Glutamatergic neuron (in vitro differentiated cells): Measurements from ENCODE around the gene SIGLEC11. TPM values are rescaled to one million over a fixed set of nuclear protein-coding genes. Genes with fewer than 3 reads are reported as not detected.
"Not testable (repeated sequence)": the region's sequence is repeated elsewhere in the genome, so short reads cannot be mapped to it uniquely, and the experiment has no call there.

Source experiments
- DNase-seq: peaks from one replicate; pipeline ENCODE4 v3.0.0; 2022
- H3K27ac Mint-ChIP-seq: one replicate; pipeline ENCODE4 v1.8.0; 2020; ENCODE audit warnings: mild to moderate bottlenecking, mixed read lengths, inconsistent platforms; ENCODE audit not compliant: unreplicated experiment
- H3K27me3 Mint-ChIP-seq: one replicate; pipeline ENCODE4 v1.8.0; 2020; ENCODE audit warnings: mild to moderate bottlenecking, moderate library complexity, mixed read lengths, inconsistent platforms; ENCODE audit not compliant: unreplicated experiment
- H3K36me3 Mint-ChIP-seq: one replicate; pipeline ENCODE4 v1.8.0; 2020; ENCODE audit warnings: mild to moderate bottlenecking, mixed read lengths, inconsistent platforms; ENCODE audit not compliant: unreplicated experiment
- H3K4me1 Mint-ChIP-seq: one replicate; pipeline ENCODE4 v1.8.0; 2020; ENCODE audit warnings: mild to moderate bottlenecking, low read depth, mixed read lengths, inconsistent platforms; ENCODE audit not compliant: unreplicated experiment
- H3K4me3 Mint-ChIP-seq: one replicate; pipeline ENCODE4 v1.8.0; 2020; ENCODE audit warnings: mild to moderate bottlenecking, mixed read lengths, inconsistent platforms; ENCODE audit not compliant: unreplicated experiment
- H3K9me3 Mint-ChIP-seq: one replicate; pipeline ENCODE4 v1.8.0; 2020; ENCODE audit warnings: mild to moderate bottlenecking, moderate library complexity, mixed read lengths, inconsistent platforms; ENCODE audit not compliant: unreplicated experiment
- total RNA-seq: library from RNA; stranded (reverse); fragmentation: NEBNext Ultra II Directional; extraction: Animal tissue kit (Norgen Biotek cat#: 25700); gene quantifications from one replicate; pipeline ENCODE4 v1.2.1, GENCODE V29; 2021; ENCODE audit not compliant: unreplicated experiment
- TF ChIP-seq, protein P1 (sequence below): fragments of 200-600 bp; sonication (generic); IDR thresholded peaks from one replicate; pipeline ENCODE4 v1.5.0; 2021; ENCODE audit not compliant: partially characterized antibody, unreplicated experiment

Gene SIGLEC11
- total RNA-seq, 1 donor from 2014 or later, result not detected

DNA sequence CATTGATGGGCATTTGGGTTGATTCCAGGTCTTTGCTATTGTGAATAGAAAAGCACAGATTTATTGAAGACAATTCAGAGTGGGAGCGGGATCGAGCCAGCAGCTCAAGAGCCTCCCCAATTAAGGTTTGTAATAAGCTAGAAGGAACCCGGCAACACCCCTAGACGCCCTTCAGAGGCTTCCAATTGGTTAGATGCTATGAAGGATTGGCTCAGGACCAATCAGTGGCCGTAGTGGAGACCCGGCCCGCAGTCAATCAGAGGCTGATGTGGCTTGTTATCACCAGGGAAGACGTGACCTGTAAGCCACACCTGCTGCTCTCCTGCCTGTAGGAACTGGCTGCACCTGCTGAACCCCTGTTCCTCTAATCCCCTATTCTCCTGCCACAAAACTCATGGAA is 14.6 kb downstream of the SIGLEC11 start:
- no peaks in the 10 kb centered on the region for H3K9me3 Mint-ChIP-seq
- no peaks in the 10 kb centered on the region for H3K4me1 Mint-ChIP-seq
- H3K4me3 Mint-ChIP-seq, result no peak overlapping the region
- H3K27me3 Mint-ChIP-seq, result peaks cover 3% of the 10 kb centered on the region
- no peaks in the 10 kb centered on the region for H3K36me3 Mint-ChIP-seq
- DNase-seq, result no peak
- H3K27ac Mint-ChIP-seq, result no peak overlapping the region
- TF ChIP-seq, protein P1, sequence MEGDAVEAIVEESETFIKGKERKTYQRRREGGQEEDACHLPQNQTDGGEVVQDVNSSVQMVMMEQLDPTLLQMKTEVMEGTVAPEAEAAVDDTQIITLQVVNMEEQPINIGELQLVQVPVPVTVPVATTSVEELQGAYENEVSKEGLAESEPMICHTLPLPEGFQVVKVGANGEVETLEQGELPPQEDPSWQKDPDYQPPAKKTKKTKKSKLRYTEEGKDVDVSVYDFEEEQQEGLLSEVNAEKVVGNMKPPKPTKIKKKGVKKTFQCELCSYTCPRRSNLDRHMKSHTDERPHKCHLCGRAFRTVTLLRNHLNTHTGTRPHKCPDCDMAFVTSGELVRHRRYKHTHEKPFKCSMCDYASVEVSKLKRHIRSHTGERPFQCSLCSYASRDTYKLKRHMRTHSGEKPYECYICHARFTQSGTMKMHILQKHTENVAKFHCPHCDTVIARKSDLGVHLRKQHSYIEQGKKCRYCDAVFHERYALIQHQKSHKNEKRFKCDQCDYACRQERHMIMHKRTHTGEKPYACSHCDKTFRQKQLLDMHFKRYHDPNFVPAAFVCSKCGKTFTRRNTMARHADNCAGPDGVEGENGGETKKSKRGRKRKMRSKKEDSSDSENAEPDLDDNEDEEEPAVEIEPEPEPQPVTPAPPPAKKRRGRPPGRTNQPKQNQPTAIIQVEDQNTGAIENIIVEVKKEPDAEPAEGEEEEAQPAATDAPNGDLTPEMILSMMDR, result no peak

DNA sequence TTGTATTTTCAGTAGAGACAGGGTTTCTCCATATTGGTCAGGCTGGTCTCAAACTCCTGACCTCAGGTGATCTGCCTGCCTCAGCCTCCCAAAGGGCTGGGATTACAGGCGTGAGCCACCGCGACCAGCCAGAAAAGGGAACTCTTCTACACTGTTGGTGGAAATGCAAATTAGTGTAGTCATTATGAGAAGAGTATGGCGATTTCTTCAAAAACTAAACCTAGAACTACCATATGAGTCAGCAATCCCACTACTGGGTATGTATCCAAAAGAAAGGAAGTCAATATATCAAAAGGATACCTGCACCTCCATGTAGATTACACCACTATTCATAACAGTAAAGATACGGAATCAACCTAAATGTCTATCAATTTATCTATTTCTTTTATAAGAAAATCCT is 16.4 kb downstream of the SIGLEC11 start:
- H3K4me1 Mint-ChIP-seq, DNase-seq, H3K27ac Mint-ChIP-seq, H3K9me3 Mint-ChIP-seq, H3K4me3 Mint-ChIP-seq, H3K27me3 Mint-ChIP-seq, H3K36me3 Mint-ChIP-seq: not testable (repeated sequence)

DNA sequence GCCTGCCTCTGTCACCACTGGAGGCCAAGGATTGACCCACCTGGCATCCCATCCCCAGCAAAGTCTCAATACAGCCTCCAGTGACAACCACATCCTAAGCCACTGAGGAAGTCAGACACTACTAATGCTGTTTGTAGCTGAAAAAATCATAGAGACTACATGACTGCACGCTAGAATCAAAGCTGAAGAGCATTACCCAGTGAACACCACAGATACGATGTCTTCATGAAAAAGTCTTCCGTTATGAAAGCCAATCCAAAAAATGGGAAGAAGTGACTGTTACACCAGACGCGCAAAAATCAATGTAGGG is 20.5 kb downstream of the SIGLEC11 start:
- no peak overlapping the region for H3K27ac Mint-ChIP-seq

GRCh38 chr19:49939721-49940481 is 21.1 kb downstream of the SIGLEC11 start:
- no peak overlapping the region for H3K4me3 Mint-ChIP-seq
- no peak overlapping the region for H3K27ac Mint-ChIP-seq
- DNase-seq, result no peak
- H3K27me3 Mint-ChIP-seq, result peaks cover 3% of the 10 kb centered on the region
- H3K4me1 Mint-ChIP-seq, result no peaks in the 10 kb centered on the region
- H3K36me3 Mint-ChIP-seq, result no peaks in the 10 kb centered on the region
- H3K9me3 Mint-ChIP-seq, result no peaks in the 10 kb centered on the region
- TF ChIP-seq, protein P1, result no peak

More for the DNA sequence above, 20.5 kb downstream of the SIGLEC11 start:
- Mint-ChIP-seq H3K4me1 (no peaks in the 10 kb centered on the region), H3K36me3 (no peaks in the 10 kb centered on the region), H3K9me3 (no peaks in the 10 kb centered on the region), H3K4me3 (no peak overlapping the region), H3K27me3 (peaks cover 3% of the 10 kb centered on the region)
- TF ChIP-seq, protein P1, result no peak
- no peak for DNase-seq

GRCh38 chr19:49938662-49939061 is 22.3 kb downstream of the SIGLEC11 start:
- no peaks in the 10 kb centered on the region for H3K36me3 Mint-ChIP-seq
- TF ChIP-seq, protein P1, result no peak

More at GRCh38 chr19:49938662-49939061, 22.3 kb downstream of the SIGLEC11 start:
- Mint-ChIP-seq H3K4me3 (no peak overlapping the region), H3K27me3 (peaks cover 5% of the 10 kb centered on the region), H3K27ac (no peak overlapping the region), H3K9me3 (peaks cover under 1% of the 10 kb centered on the region), H3K4me1 (no peaks in the 10 kb centered on the region)
- no peak for DNase-seq
